Esophagus muscularis mucosa (tissue), 4 donors: Measurements from ENCODE around the gene ADORA1. TPM values are rescaled to one million over a fixed set of nuclear protein-coding genes. Genes with fewer than 3 reads are reported as not detected.

Source experiments
- DNase-seq: peaks from one replicate; pipeline ENCODE4 v3.0.0-alpha.2; 2017; ENCODE audit errors: extremely low spot score
- H3K27ac ChIP-seq, 4 donors: fragments of 200-600 bp; sonication (generic); replicated peaks in 1 of 4; 1 replicate in 3 of 4; 2 replicates in 1 of 4; pipeline ENCODE4 v1.5.1; 2016 to 2019; ENCODE audit warnings: mild to moderate bottlenecking in 1 of 4
- H3K27me3 ChIP-seq, 4 donors: fragments of 200-600 bp; sonication (generic); one replicate each; pipeline versions ENCODE4 v1.5.1 to v1.6.0; 2016 to 2019
- H3K36me3 ChIP-seq, 4 donors: fragments of 200-600 bp; sonication (generic); one replicate each; pipeline ENCODE4 v1.5.1; 2016 to 2019
- H3K4me1 ChIP-seq, 4 donors: fragments of 200-600 bp; sonication (generic); one replicate each; pipeline ENCODE4 v1.5.1; 2016 to 2019
- H3K4me3 ChIP-seq, 4 donors: fragments of 200-600 bp; sonication (generic); 1 replicate in 2 of 4; 2 replicates in 2 of 4; pipeline ENCODE4 v1.5.1; 2016 to 2019; ENCODE audit warnings: mild to moderate bottlenecking in 4 of 4, moderate library complexity in 1 of 4
- H3K9me3 ChIP-seq, 4 donors: fragments of 200-600 bp; sonication (generic); 1 replicate in 3 of 4; 2 replicates in 1 of 4; pipeline ENCODE4 v1.5.1; 2016 to 2019
- EP300 ChIP-seq: sonication (generic); formaldehyde crosslinking; IDR thresholded peaks from one replicate; pipeline ENCODE4 v1.6.1; 2017; ENCODE audit warnings: antibody characterized with exemption
- POLR2A ChIP-seq: fragments of 450-650 bp; IDR thresholded peaks from one replicate; pipeline ENCODE4 v1.6.1; 2017; ENCODE audit warnings: antibody characterized with exemption, moderate library complexity, mild to moderate bottlenecking, low read depth
- POLR2AphosphoS5 ChIP-seq, 2 donors: sonication (generic); formaldehyde crosslinking; IDR thresholded peaks; one replicate each; pipeline ENCODE4 v1.6.1; 2017; ENCODE audit warnings: antibody characterized with exemption in 2 of 2
- WGBS: methylation state at CpG from one replicate; pipeline ENCODE4 v1.1.5; 2018; 5-methylcytosine and 5-hydroxymethylcytosine counted together
- intact Hi-C: fragments of 100-400 bp; cut with DNase I; formaldehyde crosslinking; loops from one replicate; pipeline ENCODE4 v1.15.1; 2023
- total RNA-seq, 4 donors: library from RNA; depleted of rRNA; stranded (reverse); fragments of >200 nt; gene quantifications; one replicate each; pipeline versions ENCODE4 v1.1.0 to v1.2.1, GENCODE V29; 2016
- TF ChIP-seq, protein P1 (sequence below), 3 experiments: fragments of 200-600 bp in 2 of 3; fragments of 450-650 bp in 1 of 3; sonication (generic) in 2 of 3; IDR thresholded peaks; one replicate each; pipeline ENCODE4 v1.5.1; 2017 to 2019; ENCODE audit warnings: antibody characterized with exemption in 3 of 3, mild to moderate bottlenecking in 2 of 3, moderate library complexity in 1 of 3

The ADORA1 gene
- total RNA-seq, 4 donors from 2014 or later, result 0.34 to 1.7 (median 0.80) TPM

DNA sequence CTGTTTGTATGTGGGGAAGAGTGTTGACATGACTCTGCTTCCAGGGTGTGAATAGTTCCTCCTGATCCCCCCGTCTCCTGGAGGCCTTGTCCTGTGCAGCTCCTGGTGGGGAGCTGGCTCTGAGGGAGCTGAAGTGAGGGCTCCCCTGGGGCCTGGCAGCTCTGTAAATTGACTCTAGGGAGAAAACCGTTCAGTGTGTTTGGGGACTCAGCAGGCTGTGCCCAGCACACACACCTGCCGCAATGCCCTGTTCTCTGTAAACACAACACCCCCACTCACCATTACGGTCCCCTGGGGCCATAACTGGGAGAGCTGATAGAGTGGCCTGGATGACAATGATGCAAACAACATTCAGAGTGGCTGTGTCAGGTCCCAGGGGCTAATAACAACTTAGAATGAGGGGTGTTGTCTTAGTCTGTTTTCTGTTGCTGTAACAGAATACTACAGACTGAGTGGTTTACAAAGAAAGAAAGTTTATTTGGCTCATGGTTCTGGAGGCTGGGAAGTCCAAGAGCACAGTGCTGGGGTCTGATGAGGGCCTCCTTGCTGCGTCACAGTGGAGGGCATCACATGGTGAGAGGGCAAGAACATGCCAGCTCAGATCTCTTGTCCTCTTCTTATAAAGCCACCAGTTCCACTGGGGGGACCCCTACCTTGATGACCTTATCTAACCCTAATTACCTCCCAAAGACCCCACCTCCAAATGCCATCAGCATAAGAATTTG, 15.3 kb downstream of the ADORA1 start:
- no peak for TF ChIP-seq POLR2AphosphoS5 (IDR thresholded peaks at IDR 0.05)
- no peak for TF ChIP-seq POLR2A
- Histone ChIP-seq H3K36me3 (no peaks in the 10 kb centered on the region), H3K27ac (no peak overlapping the region), H3K27me3 (no peaks in the 10 kb centered on the region), H3K4me1 (peaks cover 0 to 4% (median 2%) of the 10 kb centered on the region in 4 donors), H3K4me3 (no peak overlapping the region), H3K9me3 (no peaks in the 10 kb centered on the region)
- no peak for DNase-seq
- intact Hi-C loops, result no loop called here
- WGBS, result 90% methylated on average over 4 of the region's 5 CpGs

DNA sequence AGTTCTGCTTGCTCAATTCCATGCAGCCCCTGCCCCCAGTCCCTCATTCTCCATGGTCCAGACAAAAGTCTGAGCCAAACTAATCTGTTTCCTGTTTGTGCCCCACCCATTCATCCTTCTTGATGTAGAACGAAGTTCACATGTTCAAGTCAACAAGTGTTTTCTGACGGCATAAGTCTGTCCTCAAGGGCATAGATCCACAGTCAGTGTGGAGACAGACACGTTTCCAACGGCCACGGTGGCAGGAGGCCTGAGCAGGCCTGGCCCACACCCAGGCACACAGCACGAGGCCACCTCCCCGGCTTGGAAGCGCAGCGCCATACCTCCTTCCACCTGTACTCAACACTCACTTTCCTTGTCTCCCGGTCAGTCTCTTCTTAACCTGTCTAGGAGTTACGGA, 16.1 kb downstream of the ADORA1 start:
- no peak overlapping the region for H3K27ac ChIP-seq
- intact Hi-C loops, result no loop called here

DNA sequence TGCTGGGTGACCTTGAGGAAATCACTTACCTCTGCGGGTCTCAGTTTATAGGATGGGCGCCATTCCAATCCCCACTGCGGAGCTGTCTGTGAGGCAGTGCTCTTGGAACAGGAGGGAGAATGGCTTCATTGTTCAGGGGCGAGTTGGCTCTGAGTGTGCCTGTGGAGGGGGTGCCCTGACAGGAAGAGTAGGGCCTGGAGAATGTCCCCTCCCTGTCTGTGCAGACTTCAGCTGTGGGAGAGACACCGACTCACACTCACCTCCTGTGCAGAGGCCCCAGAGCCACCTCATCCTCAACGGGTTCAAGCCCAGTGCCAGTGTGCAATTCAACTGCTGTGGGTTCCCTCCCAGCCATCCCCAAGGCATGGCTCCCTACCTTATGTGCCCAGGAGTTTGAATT, 17.1 kb downstream of the ADORA1 start:
- Histone ChIP-seq H3K27ac (no peak overlapping the region), H3K4me3 (no peak overlapping the region), H3K9me3 (no peaks in the 10 kb centered on the region), H3K27me3 (no peaks in the 10 kb centered on the region), H3K36me3 (no peaks in the 10 kb centered on the region), H3K4me1 (peaks cover 0 to 4% (median 2%) of the 10 kb centered on the region in 4 donors)
- intact Hi-C loops, result no loop called here
- no peak for DNase-seq
- TF ChIP-seq EP300 (no peak), POLR2A (no peak), POLR2AphosphoS5 (IDR thresholded peaks at IDR 0.05) (no peak)
- TF ChIP-seq, protein P1, sequence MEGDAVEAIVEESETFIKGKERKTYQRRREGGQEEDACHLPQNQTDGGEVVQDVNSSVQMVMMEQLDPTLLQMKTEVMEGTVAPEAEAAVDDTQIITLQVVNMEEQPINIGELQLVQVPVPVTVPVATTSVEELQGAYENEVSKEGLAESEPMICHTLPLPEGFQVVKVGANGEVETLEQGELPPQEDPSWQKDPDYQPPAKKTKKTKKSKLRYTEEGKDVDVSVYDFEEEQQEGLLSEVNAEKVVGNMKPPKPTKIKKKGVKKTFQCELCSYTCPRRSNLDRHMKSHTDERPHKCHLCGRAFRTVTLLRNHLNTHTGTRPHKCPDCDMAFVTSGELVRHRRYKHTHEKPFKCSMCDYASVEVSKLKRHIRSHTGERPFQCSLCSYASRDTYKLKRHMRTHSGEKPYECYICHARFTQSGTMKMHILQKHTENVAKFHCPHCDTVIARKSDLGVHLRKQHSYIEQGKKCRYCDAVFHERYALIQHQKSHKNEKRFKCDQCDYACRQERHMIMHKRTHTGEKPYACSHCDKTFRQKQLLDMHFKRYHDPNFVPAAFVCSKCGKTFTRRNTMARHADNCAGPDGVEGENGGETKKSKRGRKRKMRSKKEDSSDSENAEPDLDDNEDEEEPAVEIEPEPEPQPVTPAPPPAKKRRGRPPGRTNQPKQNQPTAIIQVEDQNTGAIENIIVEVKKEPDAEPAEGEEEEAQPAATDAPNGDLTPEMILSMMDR (IDR thresholded peaks at IDR 0.05), result no peak
- 47% methylated on average over 4 of the region's 6 CpGs for WGBS

More for the DNA sequence above, 16.1 kb downstream of the ADORA1 start:
- Histone ChIP-seq H3K4me1 (peaks cover 0 to 4% (median 2%) of the 10 kb centered on the region in 4 donors), H3K36me3 (no peaks in the 10 kb centered on the region), H3K4me3 (no peak overlapping the region), H3K9me3 (no peaks in the 10 kb centered on the region), H3K27me3 (no peaks in the 10 kb centered on the region)
- TF ChIP-seq, protein P1 (IDR thresholded peaks at IDR 0.05), result no peak
- TF ChIP-seq EP300 (no peak), POLR2A (no peak), POLR2AphosphoS5 (IDR thresholded peaks at IDR 0.05) (no peak)
- DNase-seq, result no peak
- 72% methylated on average over 11 of the region's 11 CpGs for WGBS

DNA sequence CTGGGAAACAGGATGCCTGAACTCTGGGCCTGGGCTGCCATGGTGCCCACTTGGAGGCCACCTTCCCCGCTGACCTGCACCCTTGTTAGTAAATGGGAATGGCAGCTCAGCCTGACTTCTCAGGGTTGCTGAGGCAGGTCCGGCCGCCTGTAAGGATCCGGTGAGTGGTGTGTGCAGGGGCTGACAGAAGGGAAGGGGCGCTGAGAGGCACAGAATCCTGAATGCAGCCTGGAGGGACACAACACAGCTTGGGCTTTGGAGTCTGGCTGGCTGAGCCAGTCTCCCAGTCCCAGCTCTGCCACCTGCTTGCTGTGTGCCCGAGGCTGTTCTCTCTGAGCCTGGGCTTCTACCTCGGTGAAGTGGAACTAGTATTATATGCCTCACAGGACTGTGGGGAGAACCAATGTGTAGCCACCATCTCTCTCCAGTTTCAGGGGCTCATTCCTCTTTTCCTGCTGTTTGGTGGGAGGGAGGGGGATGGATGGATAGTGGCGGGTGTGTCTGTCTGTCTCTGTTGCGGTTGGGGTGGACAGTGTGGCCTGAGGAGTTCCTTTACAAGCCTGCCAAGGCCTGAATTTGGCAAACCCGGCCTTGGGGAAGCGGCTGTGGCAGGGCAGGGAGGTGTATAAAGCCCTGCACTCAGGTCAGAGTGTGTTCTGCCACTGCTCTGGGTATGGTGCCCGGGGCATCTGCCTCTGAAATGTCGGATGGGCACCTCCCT, 18.0 kb downstream of the ADORA1 start:
- 99% methylated on average over 10 of the region's 13 CpGs for WGBS

DNA sequence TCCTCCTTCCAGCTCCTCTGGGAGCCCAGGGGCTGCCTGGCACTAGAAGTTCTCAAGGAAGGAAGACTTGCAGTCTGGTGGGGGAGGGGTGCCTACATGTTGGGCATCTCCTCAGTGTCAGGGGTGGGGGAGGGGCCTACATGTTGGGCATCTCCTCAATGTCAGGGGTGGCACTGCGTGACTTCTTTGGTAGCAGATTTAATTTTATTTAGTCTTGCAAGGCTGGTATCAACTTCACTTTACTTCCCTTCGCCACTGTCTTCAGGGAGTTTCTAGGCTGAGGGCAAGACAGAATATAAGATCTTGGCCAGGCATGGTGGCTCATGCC, 18.5 kb downstream of the ADORA1 start:
- no peak overlapping the region for H3K4me3 ChIP-seq
- WGBS, result 100% methylated on average over 2 of the region's 2 CpGs
- H3K36me3 ChIP-seq, result no peaks in the 10 kb centered on the region
- intact Hi-C loops, result no loop called here
- DNase-seq, result no peak
- H3K9me3 ChIP-seq, result no peaks in the 10 kb centered on the region
- TF ChIP-seq POLR2A, result no peak
- TF ChIP-seq, protein P1 (IDR thresholded peaks at IDR 0.05), result no peak
- TF ChIP-seq POLR2AphosphoS5 (IDR thresholded peaks at IDR 0.05), result no peak
- TF ChIP-seq EP300, result no peak
- peaks cover 0 to 3% (median under 1%) of the 10 kb centered on the region in 4 donors for H3K4me1 ChIP-seq
- H3K27me3 ChIP-seq, result peaks cover 0 to 7% (median 0%) of the 10 kb centered on the region in 4 donors
- no peak overlapping the region for H3K27ac ChIP-seq

More for the DNA sequence above, 18.0 kb downstream of the ADORA1 start:
- intact Hi-C loops, result no loop called here
- TF ChIP-seq, protein P1 (IDR thresholded peaks at IDR 0.05), result no peak
- TF ChIP-seq POLR2A (no peak), POLR2AphosphoS5 (IDR thresholded peaks at IDR 0.05) (no peak), EP300 (no peak)
- Histone ChIP-seq H3K36me3 (no peaks in the 10 kb centered on the region), H3K27ac (no peak overlapping the region), H3K9me3 (no peaks in the 10 kb centered on the region), H3K27me3 (peaks cover 0 to 4% (median 0%) of the 10 kb centered on the region in 4 donors), H3K4me3 (no peak overlapping the region), H3K4me1 (peaks cover 0 to 4% (median 2%) of the 10 kb centered on the region in 4 donors)
- DNase-seq, result no peak
